SK-MEL-5 (cell line): Measurements from ENCODE around the gene PRRC2C. TPM values are rescaled to one million over a fixed set of nuclear protein-coding genes. Genes with fewer than 3 reads are reported as not detected.
"Not testable (repeated sequence)": the region's sequence is repeated elsewhere in the genome, so short reads cannot be mapped to it uniquely, and the experiment has no call there.

Experiments used
- DNase-seq: peaks from one replicate; pipeline ENCODE4 v3.0.0-alpha.2; 2016; ENCODE audit warnings: low read depth, low spot score
- in situ Hi-C: cut with HindIII; loops from 2 replicates; pipeline ENCODE4 v1.10.0; 2016; ENCODE audit warnings: low sequenced_read_pairs, high pct_unique_total_duplicates, low pct_unique_long_range_greater_than_20kb
- total RNA-seq: library from RNA; depleted of rRNA; stranded (reverse); fragments of >200 nt; shearing (Covaris generic); gene quantifications from 2 replicates; pipeline ENCODE4 v1.2.3, GENCODE V29; 2014

PRRC2C gene
- total RNA-seq, 1 experiment from 2014 or later, result 43.9 TPM

DNA sequence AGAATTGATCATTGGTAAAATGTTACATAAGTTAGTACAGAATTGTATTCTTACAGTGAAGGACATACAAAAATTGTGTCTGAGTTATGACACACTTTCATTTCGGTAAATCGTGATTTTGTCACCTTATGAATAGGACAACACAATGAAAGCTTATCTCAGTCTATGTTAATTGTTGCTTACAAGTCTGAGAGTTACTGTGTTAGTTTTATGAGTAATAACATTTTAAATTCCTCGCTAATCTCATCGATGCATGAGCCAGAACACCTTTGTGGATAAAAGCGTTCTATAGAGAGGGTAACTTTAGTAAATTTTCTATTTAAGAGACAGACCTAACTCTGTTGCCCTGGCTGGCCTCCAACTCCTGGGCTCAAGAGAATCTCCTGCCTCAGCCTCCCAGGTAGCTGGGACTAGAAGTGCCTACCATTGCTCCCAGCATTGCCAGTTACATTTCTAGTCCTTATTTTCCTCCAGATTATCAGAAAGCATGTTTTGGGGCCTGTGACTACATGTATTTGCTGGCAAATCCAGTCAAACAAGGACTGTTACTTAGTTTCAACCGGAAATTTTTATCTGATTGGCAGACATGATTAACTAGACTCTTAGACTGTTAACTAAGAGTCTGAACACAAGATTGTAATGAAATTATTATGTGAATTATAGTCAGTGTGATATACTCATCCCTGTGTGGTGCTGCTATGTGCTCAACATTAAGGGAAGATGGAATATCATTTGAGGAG is 3.0 kb downstream of the PRRC2C start:
- no peak for DNase-seq
- in situ Hi-C loops, result no loop called here

DNA sequence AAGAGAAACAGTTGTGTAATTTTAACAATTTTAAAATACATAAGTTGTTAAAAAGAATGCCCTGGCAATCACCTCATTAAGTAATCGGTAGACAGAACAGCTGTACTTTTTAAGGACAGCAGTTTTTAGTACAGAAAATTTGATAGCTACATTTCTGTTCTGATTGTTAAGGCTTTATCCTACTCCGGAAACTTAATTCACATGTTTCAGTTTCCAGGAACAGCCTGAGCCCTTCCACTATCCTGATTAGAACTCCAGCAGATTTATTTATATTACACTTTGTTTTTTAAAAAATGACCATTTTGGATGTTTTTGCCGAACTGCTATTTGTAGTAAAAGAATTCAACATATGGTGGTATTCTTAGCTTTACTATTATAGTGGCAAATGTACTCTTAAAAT is 8.7 kb downstream of the PRRC2C start:
- in situ Hi-C loops, result no loop called here
- DNase-seq, result no peak

DNA sequence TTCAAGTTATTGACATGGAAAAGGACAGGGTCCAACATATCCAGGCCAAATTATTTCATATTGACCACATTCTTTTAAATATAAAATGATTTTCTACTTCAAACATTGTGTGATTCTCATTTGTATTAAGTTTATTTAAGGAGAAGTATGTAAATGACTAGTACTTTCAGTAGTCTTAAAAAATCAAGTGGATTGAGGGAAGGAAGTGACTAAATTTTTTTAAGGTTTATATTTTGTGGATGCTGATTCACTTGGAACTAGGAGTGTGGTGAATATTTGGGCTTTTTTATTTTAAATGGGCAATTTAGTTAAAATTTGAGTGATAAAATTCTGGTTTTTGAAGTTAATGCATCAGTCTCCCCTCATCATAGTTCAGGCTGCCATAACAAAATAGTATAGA is 10.1 kb downstream of the PRRC2C start:
- in situ Hi-C loops, result no loop called here
- DNase-seq, result no peak

DNA sequence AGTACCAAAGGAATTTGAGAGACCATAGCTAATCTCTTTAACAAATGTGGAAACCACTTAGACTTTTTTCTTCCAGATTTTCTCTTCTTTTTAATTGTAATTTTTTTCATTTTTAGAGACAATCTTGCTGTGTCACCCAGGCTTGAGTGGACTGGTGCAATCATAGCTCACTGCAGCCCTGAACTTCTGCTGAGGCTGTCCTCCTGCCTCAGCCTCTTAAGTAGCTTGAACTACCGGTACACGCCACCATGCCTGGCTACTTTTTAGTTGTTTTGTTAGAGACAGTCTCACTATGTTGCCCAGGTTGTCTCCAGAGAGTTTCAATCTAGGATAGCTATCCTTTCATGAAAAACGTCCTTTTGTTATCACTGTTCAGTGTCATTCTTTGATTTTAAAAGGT is 15.0 kb downstream of the PRRC2C start:
- in situ Hi-C loops, result no loop called here
- no peak for DNase-seq

DNA sequence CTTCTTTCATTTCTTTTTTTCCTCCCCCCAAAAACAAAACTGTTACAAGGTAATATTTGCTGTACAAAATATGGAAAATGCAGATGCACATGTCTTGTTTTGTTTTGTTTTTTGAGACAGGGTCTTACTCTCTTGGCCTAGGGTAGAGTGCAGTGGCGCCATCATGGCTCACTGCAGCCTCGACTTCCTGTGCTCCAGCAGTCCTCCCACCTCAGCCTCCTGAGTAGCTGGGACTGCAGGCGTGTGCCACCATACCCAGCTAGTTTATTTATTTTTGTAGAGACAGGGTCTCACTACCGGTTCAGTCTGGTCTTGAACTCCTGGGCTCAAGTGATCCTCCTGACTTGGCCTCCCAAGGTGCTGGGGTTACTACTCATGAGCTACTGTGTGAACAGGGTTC is 15.5 kb downstream of the PRRC2C start:
- DNase-seq, result no peak
- in situ Hi-C loops, result no loop called here

DNA sequence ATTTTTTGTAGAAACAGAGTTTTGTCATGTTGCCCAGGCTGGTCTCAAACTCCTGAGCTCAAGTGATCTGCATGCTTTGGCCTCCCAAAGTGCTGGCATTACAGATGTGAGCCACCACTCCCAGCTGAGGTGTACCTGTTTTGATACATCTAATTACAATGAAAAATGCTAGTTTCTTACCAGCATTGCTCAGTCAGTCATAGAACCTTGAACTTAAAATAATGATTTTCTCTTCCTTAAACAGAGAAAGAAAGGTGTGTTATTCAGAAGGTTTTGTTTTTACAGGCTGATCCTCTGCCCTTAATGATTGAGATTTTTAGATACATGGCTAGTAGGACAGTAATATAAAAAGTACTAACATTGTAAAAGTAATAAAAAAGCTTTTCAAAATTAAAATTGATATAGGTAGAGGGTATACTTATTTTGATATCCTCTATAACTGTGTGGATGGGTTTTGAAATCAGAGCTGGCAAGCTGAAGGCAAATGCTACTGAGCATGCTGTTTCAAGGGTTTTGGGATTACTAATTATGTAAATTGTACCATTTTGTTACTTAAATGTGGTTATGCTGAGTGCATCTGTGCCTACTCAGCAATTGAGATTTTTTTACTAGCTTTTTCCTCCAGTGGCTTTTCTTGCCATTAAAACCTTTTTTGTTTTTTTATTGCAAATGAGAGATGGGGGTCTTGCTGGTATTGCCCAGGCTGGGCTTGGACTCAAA is 16.1 kb downstream of the PRRC2C start:
- in situ Hi-C loops, result no loop called here
- DNase-seq, result no peak

DNA sequence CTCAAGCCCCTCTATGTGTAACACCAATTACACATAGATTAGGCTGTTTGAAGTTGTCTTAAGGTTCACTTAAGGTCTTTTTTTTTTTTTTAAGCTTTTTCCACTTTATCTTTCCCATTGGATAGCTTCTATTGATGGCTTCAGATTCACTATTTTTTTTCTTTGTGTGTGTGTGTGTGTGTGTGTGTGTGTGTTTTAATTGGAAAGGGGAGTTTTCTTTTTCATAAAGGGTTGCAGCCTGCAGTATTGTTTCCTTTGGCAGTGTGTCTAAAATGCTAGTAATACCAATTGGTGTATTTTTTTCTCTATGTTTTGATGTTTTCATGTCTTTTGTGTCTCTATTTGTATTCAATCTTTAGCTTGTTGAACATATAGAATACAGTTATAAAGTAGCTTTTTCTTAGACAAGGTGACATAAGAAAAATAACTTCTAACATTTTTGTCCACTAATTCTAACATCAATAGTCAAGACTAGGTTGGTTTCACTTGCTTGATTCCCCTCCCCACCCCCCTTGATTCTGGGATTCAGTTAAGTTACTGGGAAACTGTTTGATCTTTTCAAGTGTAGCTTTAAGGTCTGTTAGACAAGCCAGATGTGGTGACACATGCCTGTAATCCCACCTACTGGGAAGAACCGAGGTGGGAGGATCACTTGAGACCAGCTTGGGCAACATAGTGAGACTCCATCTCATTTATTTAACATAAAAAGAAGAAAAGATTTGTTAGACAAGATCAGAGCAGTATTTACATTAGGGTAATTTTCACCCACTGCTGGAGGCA is 21.4 kb downstream of the PRRC2C start:
- DNase-seq, result no peak
- in situ Hi-C loops, result no loop called here

DNA sequence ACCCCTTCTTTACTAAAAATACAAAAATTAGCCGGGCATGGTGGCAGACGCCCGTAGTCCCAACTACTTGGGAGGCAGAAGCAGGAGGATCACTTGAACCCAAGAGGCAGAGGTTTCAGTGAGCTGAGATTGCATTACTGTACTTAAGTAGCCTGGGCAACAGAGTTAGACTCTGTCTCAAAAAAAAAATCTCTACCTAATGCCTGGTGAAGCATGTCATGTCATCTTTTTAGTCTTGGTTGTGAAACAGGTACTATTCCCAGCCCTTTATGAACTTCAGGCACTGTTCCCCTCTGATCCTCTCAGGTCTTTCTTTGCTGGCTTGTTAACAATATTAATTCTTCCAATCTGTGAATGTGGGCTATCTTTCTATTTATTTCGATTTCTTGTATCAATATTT is 22.1 kb downstream of the PRRC2C start:
- in situ Hi-C loops, result no loop called here
- DNase-seq, result no peak

DNA sequence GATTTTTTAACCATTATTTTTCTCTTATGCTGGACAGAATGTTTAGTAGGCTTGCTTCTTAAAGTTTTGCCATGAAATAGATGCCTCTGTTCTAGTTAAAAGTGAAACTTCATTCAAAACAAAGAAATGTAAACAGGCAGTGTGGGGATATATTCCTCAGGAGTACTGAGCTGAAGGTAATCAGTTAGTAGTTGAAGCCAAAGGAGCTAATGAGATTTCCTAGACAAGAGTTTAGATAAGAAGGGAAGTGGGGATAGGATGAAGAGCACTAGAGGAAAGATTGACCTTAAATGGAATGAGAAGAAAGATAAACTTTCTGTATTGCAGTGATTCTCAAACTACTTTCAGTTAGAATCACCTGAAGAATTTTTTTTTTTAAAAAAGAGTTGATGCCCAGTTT is 23.9 kb downstream of the PRRC2C start:
- in situ Hi-C loops, result no loop called here
- no peak for DNase-seq

DNA sequence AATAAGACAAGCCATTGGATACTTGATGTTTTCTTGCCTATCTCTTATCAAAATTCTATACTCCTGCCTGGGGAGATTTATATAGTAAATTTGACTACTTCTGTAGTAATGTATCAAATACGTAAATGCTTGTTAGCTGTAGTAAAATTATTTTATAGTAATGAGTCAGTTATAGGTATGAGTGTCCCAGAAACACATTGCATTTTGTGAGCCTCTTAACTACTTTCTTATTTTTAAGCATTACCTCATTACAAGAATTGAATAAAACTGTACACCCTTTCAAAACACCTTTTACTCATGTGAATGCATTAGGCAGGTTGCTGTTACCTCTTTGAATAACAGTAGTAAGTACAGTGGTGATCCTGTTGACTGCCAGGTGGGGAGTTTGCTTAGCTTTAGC is 28.4 kb downstream of the PRRC2C start:
- in situ Hi-C loops, result no loop called here
- DNase-seq, result no peak

DNA sequence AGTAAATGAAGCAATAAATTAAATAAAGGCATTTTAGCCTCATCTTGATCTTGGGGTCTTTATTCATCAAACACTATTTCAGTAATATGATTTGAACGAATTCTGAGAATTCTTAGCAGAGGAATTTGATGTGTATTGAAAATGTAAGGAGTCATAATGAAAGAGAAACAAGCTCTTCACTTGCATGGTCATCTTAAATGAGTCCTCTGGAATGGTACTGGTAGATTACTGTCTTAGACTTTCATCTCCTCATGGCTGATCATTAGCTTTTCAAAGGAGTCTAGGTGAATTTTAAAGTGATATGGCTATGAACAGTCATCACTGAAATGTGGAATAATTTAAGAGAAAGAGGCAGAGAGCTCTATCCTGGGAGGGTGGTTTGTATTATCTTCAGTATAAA is 30.0 kb downstream of the PRRC2C start:
- in situ Hi-C loops, result no loop called here
- DNase-seq, result no peak

DNA sequence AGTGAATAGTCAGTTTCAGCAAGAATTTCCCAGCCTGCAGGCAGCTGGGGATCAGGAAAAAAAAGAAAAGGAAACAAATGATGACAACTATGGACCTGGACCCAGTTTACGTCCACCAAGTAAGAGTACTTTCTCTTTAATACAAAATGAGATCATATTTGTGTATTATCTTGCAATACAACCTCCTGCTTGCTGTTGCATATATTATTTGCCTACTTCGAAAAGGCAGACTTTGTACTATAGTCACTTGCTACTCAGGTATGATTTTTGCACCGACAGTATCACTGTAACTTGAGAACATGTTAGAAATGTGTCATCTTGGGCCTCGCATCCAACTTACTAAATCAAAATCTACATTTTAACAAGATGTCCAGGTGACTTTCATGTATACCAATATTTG is 30.4 kb downstream of the PRRC2C start:
- DNase-seq, result no peak
- in situ Hi-C loops, result no loop called here

DNA sequence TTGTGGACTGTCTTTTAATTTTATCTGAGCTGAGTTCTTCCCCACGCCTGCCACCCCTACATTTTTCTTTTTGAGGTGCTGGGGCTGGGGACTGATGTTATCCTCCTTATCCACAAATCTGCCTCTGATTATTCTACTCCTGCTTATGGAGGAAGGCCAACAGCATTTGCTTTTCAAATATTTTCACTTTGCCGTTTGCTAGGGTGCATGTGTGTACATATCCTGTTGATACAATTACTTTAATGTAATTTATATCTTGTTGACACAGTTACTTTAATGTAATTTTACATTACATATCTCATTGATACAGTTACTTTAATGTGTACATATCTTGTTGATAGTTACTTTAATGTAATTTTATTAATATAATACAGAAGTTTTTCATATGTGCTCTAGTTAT is 36.2 kb downstream of the PRRC2C start:
- in situ Hi-C loops, result no loop called here
- DNase-seq, result no peak

DNA sequence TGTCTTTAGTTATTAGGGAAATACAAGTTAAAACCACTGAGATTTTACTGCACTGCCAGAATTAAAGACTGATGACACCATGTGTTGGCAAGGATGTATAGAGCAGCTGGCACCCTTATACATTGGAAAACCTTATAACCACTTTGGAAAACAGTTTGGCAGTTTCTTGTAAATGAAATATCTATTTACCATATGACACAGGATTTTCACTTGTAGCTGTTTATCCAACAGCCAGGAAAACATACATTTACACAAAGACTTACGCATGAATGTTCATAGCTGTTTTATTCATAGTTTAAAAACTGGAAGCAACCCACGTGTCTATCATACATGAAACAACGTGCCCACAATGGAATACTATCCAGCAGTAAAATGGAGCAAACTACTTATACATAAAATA is 45.3 kb downstream of the PRRC2C start:
- in situ Hi-C loops, result no loop called here
- no peak for DNase-seq

DNA sequence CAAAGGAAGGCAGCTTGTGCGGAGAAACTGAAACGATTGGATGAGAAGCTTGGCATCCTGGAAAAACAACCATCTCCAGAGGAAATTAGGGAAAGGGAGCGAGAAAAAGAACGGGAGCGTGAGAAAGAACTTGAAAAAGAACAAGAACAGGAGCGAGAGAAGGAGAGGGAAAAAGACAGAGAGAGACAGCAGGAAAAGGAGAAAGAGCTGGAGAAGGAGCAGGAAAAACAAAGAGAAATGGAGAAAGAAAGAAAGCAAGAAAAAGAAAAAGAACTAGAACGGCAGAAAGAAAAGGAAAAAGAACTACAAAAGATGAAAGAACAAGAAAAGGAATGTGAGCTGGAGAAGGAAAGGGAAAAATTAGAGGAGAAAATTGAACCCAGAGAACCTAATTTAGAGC is 47.2 kb downstream of the PRRC2C start:
- in situ Hi-C loops, result no loop called here
- DNase-seq, result no peak

DNA sequence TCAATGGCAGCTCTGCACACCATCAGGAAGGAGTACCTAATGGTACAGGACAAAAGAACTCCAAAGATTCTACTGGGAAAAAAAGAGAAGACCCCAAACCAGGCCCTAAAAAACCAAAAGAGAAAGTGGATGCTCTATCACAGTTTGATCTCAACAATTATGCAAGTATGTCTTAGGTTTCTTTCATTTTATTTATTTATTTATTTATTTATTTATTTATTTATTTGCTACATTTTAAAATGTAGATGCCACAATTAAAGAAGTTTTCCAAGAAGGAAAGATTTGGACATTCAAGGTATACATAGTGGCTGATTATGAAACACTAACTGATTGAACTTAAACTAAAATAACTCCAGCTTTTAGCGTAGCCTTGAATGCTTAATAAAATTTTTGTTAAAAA is 60.2 kb downstream of the PRRC2C start:
- in situ Hi-C loops, result no loop called here
- DNase-seq, result no peak

DNA sequence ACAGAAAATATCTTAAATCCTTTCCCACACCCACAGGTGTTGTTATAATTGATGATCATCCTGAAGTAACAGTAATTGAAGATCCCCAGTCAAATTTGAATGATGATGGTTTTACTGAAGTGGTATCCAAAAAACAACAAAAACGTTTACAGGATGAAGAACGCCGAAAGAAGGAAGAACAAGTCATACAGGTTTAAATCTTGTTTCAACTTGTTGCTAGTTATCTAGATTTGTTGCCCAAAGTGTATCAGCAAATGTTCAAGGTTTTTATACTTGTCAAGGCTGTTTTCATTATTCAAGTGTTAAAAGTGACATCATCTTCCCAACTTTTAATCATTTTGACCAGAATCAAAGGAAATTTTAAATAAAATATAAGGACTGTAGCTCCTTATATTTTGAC is 64.7 kb downstream of the PRRC2C start:
- DNase-seq, result no peak
- in situ Hi-C loops, result no loop called here

DNA sequence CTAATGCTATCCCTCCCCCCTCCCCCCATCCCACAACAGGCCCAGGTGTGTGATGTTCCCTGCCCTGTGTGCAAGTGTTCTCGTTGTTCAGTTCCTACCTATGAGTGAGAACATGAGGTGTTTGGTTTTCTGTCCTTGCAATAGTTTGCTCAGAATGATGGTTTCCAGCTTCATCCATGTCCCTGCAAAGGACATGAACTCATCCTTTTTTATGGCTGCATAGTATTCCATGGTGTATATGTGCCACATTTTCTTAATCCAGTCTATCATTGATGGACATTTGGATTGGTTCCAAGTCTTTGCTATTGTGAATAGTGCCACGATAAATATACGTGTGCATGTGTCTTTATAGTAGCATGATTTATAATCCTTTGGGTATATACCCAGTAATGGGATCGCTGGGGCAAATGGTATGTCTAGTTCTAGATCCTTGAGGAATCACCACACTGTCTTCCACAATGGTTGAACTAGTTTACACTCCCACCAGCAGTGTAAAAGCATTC is 65.3 kb downstream of the PRRC2C start:
- in situ Hi-C loops, result not testable (repeated sequence)

More for the DNA sequence above, 65.3 kb downstream of the PRRC2C start:
- not testable (repeated sequence) for DNase-seq
